CD8-positive, alpha-beta memory T cell (primary cell): ENCODE measurements around the gene KRTAP12-2. TPM values are rescaled to one million over a fixed set of nuclear protein-coding genes. Genes with fewer than 3 reads are reported as not detected.
"Not testable (repeated sequence)": the region's sequence is repeated elsewhere in the genome, so short reads cannot be mapped to it uniquely, and the experiment has no call there.

Experiments
- CTCF ChIA-PET: fragments of 350-600 bp; sonication (Branson Sonifier 250); formaldehyde crosslinking; loops from one replicate; lab custom pipeline; 2021; ENCODE audit warnings: antibody characterized with exemption; lab: Charles Lee
- POLR2A ChIA-PET: fragments of 350-600 bp; sonication (Branson Sonifier 250); formaldehyde crosslinking; loops from one replicate; lab custom pipeline; 2021; ENCODE audit warnings: antibody characterized with exemption; lab: Charles Lee
- DNase-seq, 5 donors: peaks; one replicate each; pipeline versions ENCODE4 v3.0.0 to v3.0.0-alpha.2; 2020 to 2022; ENCODE audit warnings: mixed read lengths in 1 of 5
- H3K27ac ChIP-seq: one replicate; pipeline ENCODE4 v1.7.0; 2013; ENCODE audit warnings: low read depth, mild to moderate bottlenecking, low read length, moderate library complexity
- H3K27me3 ChIP-seq: 2 replicates; pipeline ENCODE4 v1.7.0; 2013; ENCODE audit warnings: low read length, mild to moderate bottlenecking; ENCODE audit not compliant: insufficient read depth, poor library complexity, severe bottlenecking
- H3K36me3 ChIP-seq: 2 replicates; pipeline ENCODE4 v1.7.0; 2013; ENCODE audit warnings: mild to moderate bottlenecking, low read length, moderate library complexity; ENCODE audit not compliant: insufficient read depth
- H3K4me1 ChIP-seq: 2 replicates; pipeline ENCODE4 v1.7.0; 2013; ENCODE audit warnings: mild to moderate bottlenecking, low read length, moderate library complexity; ENCODE audit not compliant: insufficient read depth
- H3K4me3 ChIP-seq: 2 replicates; pipeline ENCODE4 v1.7.0; 2013; ENCODE audit warnings: mild to moderate bottlenecking, low read length
- H3K9me3 ChIP-seq: 2 replicates; pipeline ENCODE4 v1.7.0; 2013; ENCODE audit warnings: mild to moderate bottlenecking, low read length
- H3K27ac Mint-ChIP-seq, 8 donors: one replicate each; pipeline ENCODE4 v1.8.0; 2020 to 2021; ENCODE audit warnings: mixed read lengths in 8 of 8, mild to moderate bottlenecking in 6 of 8, inconsistent platforms in 3 of 8, moderate library complexity in 3 of 8
- H3K27me3 Mint-ChIP-seq, 2 donors: one replicate each; pipeline ENCODE4 v1.8.0; 2020 to 2021; ENCODE audit warnings: mixed read lengths in 2 of 2, mild to moderate bottlenecking in 1 of 2, moderate library complexity in 1 of 2
- H3K36me3 Mint-ChIP-seq, 3 donors: one replicate each; pipeline ENCODE4 v1.8.0; 2020 to 2021; ENCODE audit warnings: mixed read lengths in 3 of 3, inconsistent platforms in 1 of 3, mild to moderate bottlenecking in 1 of 3
- H3K4me1 Mint-ChIP-seq, 3 donors: one replicate each; pipeline ENCODE4 v1.8.0; 2020 to 2021; ENCODE audit warnings: mixed read lengths in 3 of 3, inconsistent platforms in 1 of 3, mild to moderate bottlenecking in 1 of 3
- H3K4me3 Mint-ChIP-seq, 7 donors: one replicate each; pipeline ENCODE4 v1.8.0; 2020 to 2021; ENCODE audit warnings: mixed read lengths in 7 of 7, mild to moderate bottlenecking in 6 of 7, moderate library complexity in 4 of 7, inconsistent platforms in 2 of 7
- H3K9me3 Mint-ChIP-seq, 5 donors: one replicate each; pipeline ENCODE4 v1.8.0; 2020 to 2022; ENCODE audit warnings: mixed read lengths in 5 of 5, mild to moderate bottlenecking in 3 of 5, moderate library complexity in 2 of 5, inconsistent platforms in 1 of 5
- polyA plus RNA-seq: library from polyadenylated mRNA; unstranded; fragments of 300-500 nt; fragmentation: Illumina TruSeq; gene quantifications from one replicate; pipeline ENCODE4 v1.2.3, GENCODE V29; 2021
- total RNA-seq, 2 experiments: library from RNA; stranded (reverse); gene quantifications; one replicate each; pipeline ENCODE4 v1.2.3, GENCODE V29; 2021

KRTAP12-2 gene
- total and polyA plus RNA-seq, 3 experiments from 2014 or later: not detected

GRCh38 chr21:44650973-44651675, 15.6 kb downstream of the KRTAP12-2 start:
- DNase-seq: no peak
- peaks cover 30% of the 10 kb centered on the region for H3K4me1 ChIP-seq
- ChIA-PET CTCF (no interaction called here), POLR2A (no interaction called here)
- H3K27me3 Mint-ChIP-seq: no peaks in the 10 kb centered on the region
- H3K27ac ChIP-seq: no peak overlapping the region
- peaks cover 0 to 11% (median 7%) of the 10 kb centered on the region in 5 donors for H3K9me3 Mint-ChIP-seq
- H3K4me1 Mint-ChIP-seq: peaks cover 23 to 45% (median 39%) of the 10 kb centered on the region in 3 donors
- H3K36me3 Mint-ChIP-seq: peaks cover 0 to under 1% (median under 1%) of the 10 kb centered on the region in 3 donors
- no peak overlapping the region for H3K4me3 ChIP-seq
- no peaks in the 10 kb centered on the region for H3K27me3 ChIP-seq
- no peak overlapping the region for H3K4me3 Mint-ChIP-seq
- H3K36me3 ChIP-seq: no peaks in the 10 kb centered on the region
- peaks cover 1% of the 10 kb centered on the region for H3K9me3 ChIP-seq
- peak overlapping the region in 5 of 8 donors; percentile 33 to 79 (median 73) for H3K27ac Mint-ChIP-seq

GRCh38 chr21:44650265-44650972, 16.3 kb downstream of the KRTAP12-2 start:
- Mint-ChIP-seq H3K36me3 (no peaks in the 10 kb centered on the region), H3K9me3 (peaks cover 0 to 10% (median 9%) of the 10 kb centered on the region in 5 donors), H3K4me3 (no peak overlapping the region), H3K27ac (peak overlapping the region in 4 of 8 donors; percentile 22 to 78 (median 54)), H3K27me3 (no peaks in the 10 kb centered on the region), H3K4me1 (peaks cover 20 to 38% (median 34%) of the 10 kb centered on the region in 3 donors)
- Histone ChIP-seq H3K4me3 (no peak overlapping the region), H3K27me3 (no peaks in the 10 kb centered on the region), H3K27ac (no peak overlapping the region), H3K9me3 (no peaks in the 10 kb centered on the region), H3K4me1 (peaks cover 23% of the 10 kb centered on the region), H3K36me3 (no peaks in the 10 kb centered on the region)
- POLR2A ChIA-PET: no interaction called here
- CTCF ChIA-PET: interaction anchor here (1.4 kb wide), 1 partner anchor 140 kb away, joined by 4 read pairs; no protein-coding TSS in a partner anchor
- no peak for DNase-seq

- Mint-ChIP-seq H3K9me3 (peaks cover 6 to 15% (median 14%) of the 10 kb centered on the region in 5 donors), H3K4me3 (no peak overlapping the region), H3K4me1 (peaks cover 14 to 30% (median 27%) of the 10 kb centered on the region in 3 donors), H3K36me3 (peaks cover 0 to 6% (median 4%) of the 10 kb centered on the region in 3 donors), H3K27me3 (no peaks in the 10 kb centered on the region), H3K27ac (peak overlapping the region in 2 of 8 donors; percentile 22 to 47)
- no peaks in the 10 kb centered on the region for H3K27me3 ChIP-seq
- peaks cover 15% of the 10 kb centered on the region for H3K4me1 ChIP-seq
- ChIA-PET POLR2A (no interaction called here), CTCF (interaction anchor here (1.1 to 1.4 kb wide), 3 partner anchors 9 to 139 kb away, joined by 3 to 4 read pairs (median 3); no protein-coding TSS in a partner anchor)
- DNase-seq: no peak
- H3K36me3 ChIP-seq: no peaks in the 10 kb centered on the region
- H3K27ac ChIP-seq: no peak overlapping the region
- H3K9me3 ChIP-seq: no peaks in the 10 kb centered on the region
- H3K4me3 ChIP-seq: no peak overlapping the region
Measured at GRCh38 chr21:44649521-44650100, 17.1 kb downstream of the KRTAP12-2 start.

- H3K4me1 Mint-ChIP-seq: peaks cover 6 to 21% (median 18%) of the 10 kb centered on the region in 3 donors
- H3K36me3 Mint-ChIP-seq: peaks cover 0 to 11% (median 5%) of the 10 kb centered on the region in 3 donors
- POLR2A ChIA-PET: no interaction called here
Measured at GRCh38 chr21:44648557-44649311, 18.0 kb downstream of the KRTAP12-2 start.

GRCh38 chr21:44647222-44647552, 19.5 kb downstream of the KRTAP12-2 start:
- Mint-ChIP-seq H3K27me3 (no peaks in the 10 kb centered on the region), H3K9me3 (peaks cover 19 to 33% (median 26%) of the 10 kb centered on the region in 5 donors), H3K4me3 (no peak overlapping the region), H3K27ac (peak overlapping the region in 2 of 8 donors; percentile 12 to 45), H3K4me1 (peaks cover 0 to 10% (median 9%) of the 10 kb centered on the region in 3 donors), H3K36me3 (peaks cover 1 to 20% (median 5%) of the 10 kb centered on the region in 3 donors)
- Histone ChIP-seq H3K27ac (no peak overlapping the region), H3K4me3 (no peak overlapping the region), H3K27me3 (no peaks in the 10 kb centered on the region), H3K36me3 (no peaks in the 10 kb centered on the region), H3K4me1 (no peaks in the 10 kb centered on the region), H3K9me3 (no peaks in the 10 kb centered on the region)
- ChIA-PET CTCF (no interaction called here), POLR2A (interaction anchor here (0.5 kb wide), 1 partner anchor 35 kb away, joined by 3 read pairs; no protein-coding TSS in a partner anchor)
- DNase-seq: no peak

More at GRCh38 chr21:44648557-44649311, 18.0 kb downstream of the KRTAP12-2 start:
- no peaks in the 10 kb centered on the region for H3K36me3 ChIP-seq
- H3K9me3 Mint-ChIP-seq: peaks cover 14 to 23% (median 18%) of the 10 kb centered on the region in 5 donors
- H3K4me1 ChIP-seq: peaks cover 6% of the 10 kb centered on the region
- peak overlapping the region in 1 of 8 donors; percentile 58 for H3K27ac Mint-ChIP-seq
- no peaks in the 10 kb centered on the region for H3K9me3 ChIP-seq
- H3K27me3 Mint-ChIP-seq: no peaks in the 10 kb centered on the region
- H3K27me3 ChIP-seq: no peaks in the 10 kb centered on the region
- H3K27ac ChIP-seq: no peak overlapping the region
- CTCF ChIA-PET: interaction anchor here (1.1 to 1.4 kb wide), 3 partner anchors 10 to 138 kb away, joined by 3 to 4 read pairs (median 3); no protein-coding TSS in a partner anchor
- H3K4me3 Mint-ChIP-seq: peak overlapping the region in 1 of 7 donors; percentile 59
- no peak overlapping the region for H3K4me3 ChIP-seq
- DNase-seq: no peak

- CTCF ChIA-PET, H3K4me1 ChIP-seq, H3K27me3 ChIP-seq, H3K9me3 ChIP-seq, POLR2A ChIA-PET, H3K27ac ChIP-seq, H3K4me3 Mint-ChIP-seq, H3K4me3 ChIP-seq, H3K4me1 Mint-ChIP-seq, H3K27me3 Mint-ChIP-seq, DNase-seq, H3K36me3 ChIP-seq: not testable (repeated sequence)
- peaks cover 19 to 34% (median 26%) of the 10 kb centered on the region in 5 donors for H3K9me3 Mint-ChIP-seq
- H3K27ac Mint-ChIP-seq: peak within 1 kb of the TSS in 4 of 8 donors; percentile 12 to 74 (median 57)
- H3K36me3 Mint-ChIP-seq: peaks cover 1 to 20% (median 5%) of the 10 kb centered on the region in 3 donors
Measured at GRCh38 chr21:44646366-44647221, 20.1 kb downstream of the KRTAP12-2 start, which contains the start of gene KRTAP10-11. TSS of gene KRTAP10-11 (plus strand) at chr21:44646414. CDS start at chr21:44646459, 45 bp downstream.
